ENCODE measurements around the gene ADGRV1. TPM values are rescaled to one million over a fixed set of nuclear protein-coding genes. Genes with fewer than 3 reads are reported as not detected.
"Not testable (repeated sequence)": the region's sequence is repeated elsewhere in the genome, so short reads cannot be mapped to it uniquely, and the experiment has no call there.

The ADGRV1 gene
- total RNA-seq, 5 donors from 2014 or later (not counting 1 experiment from before 2014, with no cell fraction given) = 0.68 to 1.6 (median 1.2) TPM; not detected in 1

- no peaks in the 10 kb centered on the region for H3K36me3 Mint-ChIP-seq
- no peak for ATAC-seq (replicated peaks in 1 of 4)
- H3K4me1 ChIP-seq (ENCODE audit: control insufficient read depth in 1 of 2, extremely low read depth in 1 of 2, insufficient read depth in 2 of 2, low read length in 2 of 2) = no peaks in the 10 kb centered on the region
- H3K27me3 Mint-ChIP-seq = no peaks in the 10 kb centered on the region
- H3K4me1 Mint-ChIP-seq = no peaks in the 10 kb centered on the region
- H3K9me3 Mint-ChIP-seq = no peaks in the 10 kb centered on the region
- no peaks in the 10 kb centered on the region for H3K9me3 ChIP-seq
- ChIA-PET POLR2A (no interaction called here), CTCF (no interaction called here)
- DNase-seq = no peak
- no peaks in the 10 kb centered on the region for H3K27me3 ChIP-seq (replicated peaks in 1 of 2; ENCODE audit: control insufficient read depth in 2 of 2, extremely low read depth in 1 of 2, insufficient read depth in 2 of 2, low read length in 1 of 2)
- no peak overlapping the region for H3K27ac ChIP-seq (ENCODE audit: low read length)
- H3K4me3 Mint-ChIP-seq = no peak overlapping the region
- no peak overlapping the region for H3K4me3 ChIP-seq (ENCODE audit: control insufficient read depth in 1 of 2, extremely low read depth in 1 of 2, low read length in 1 of 2)
- 80% methylated on average over 2 of the region's 8 CpGs for WGBS (ENCODE audit: insufficient coverage)
- H3K36me3 ChIP-seq (ENCODE audit: control insufficient read depth in 2 of 2, extremely low read depth in 1 of 2, insufficient read depth in 1 of 2, low read length in 1 of 2) = no peaks in the 10 kb centered on the region
- H3K27ac Mint-ChIP-seq = no peak overlapping the region
These were observed 126.9 kb downstream of the ADGRV1 start for GRCh38 chr5:90685425-90686022.

- H3K4me1 Mint-ChIP-seq; H3K27me3 Mint-ChIP-seq; DNase-seq; H3K27ac Mint-ChIP-seq; H3K36me3 Mint-ChIP-seq; H3K36me3 ChIP-seq (ENCODE audit: control insufficient read depth in 2 of 2, extremely low read depth in 1 of 2, insufficient read depth in 1 of 2, low read length in 1 of 2); H3K4me3 ChIP-seq (ENCODE audit: control insufficient read depth in 1 of 2, extremely low read depth in 1 of 2, low read length in 1 of 2); H3K4me3 Mint-ChIP-seq; CTCF ChIA-PET; H3K27ac ChIP-seq (ENCODE audit: low read length); H3K9me3 ChIP-seq; POLR2A ChIA-PET; H3K9me3 Mint-ChIP-seq; H3K4me1 ChIP-seq (ENCODE audit: control insufficient read depth in 1 of 2, extremely low read depth in 1 of 2, insufficient read depth in 2 of 2, low read length in 2 of 2); H3K27me3 ChIP-seq (replicated peaks in 1 of 2; ENCODE audit: control insufficient read depth in 2 of 2, extremely low read depth in 1 of 2, insufficient read depth in 2 of 2, low read length in 1 of 2); ATAC-seq (replicated peaks in 1 of 4): not testable (repeated sequence)
- no CpG with 5 or more reads among the region's 2 CpGs for WGBS (ENCODE audit: insufficient coverage)
These were observed 127.8 kb downstream of the ADGRV1 start for GRCh38 chr5:90686363-90686762.

DNA sequence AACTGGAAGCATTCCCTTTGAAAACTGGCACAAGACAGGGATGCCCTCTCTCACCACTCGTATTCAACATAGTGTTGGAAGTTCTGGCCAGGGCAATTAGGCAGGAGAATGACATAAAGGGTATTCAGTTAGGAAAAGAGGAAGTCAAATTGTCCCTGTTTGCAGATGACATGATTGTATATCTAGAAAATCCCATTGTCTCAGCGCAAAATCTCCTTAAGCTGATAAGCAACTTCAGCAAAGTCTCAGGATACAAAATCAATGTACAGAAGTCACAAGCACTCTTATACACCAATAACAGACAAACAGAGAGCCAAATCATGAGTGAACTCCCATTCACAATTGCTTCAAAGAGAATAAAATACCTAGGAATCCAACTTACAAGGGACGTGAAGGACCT, 128.9 kb downstream of the ADGRV1 start:
- H3K27me3 ChIP-seq (replicated peaks in 1 of 2; ENCODE audit: control insufficient read depth in 2 of 2, extremely low read depth in 1 of 2, insufficient read depth in 2 of 2, low read length in 1 of 2); H3K27me3 Mint-ChIP-seq; CTCF ChIA-PET; H3K4me1 Mint-ChIP-seq; DNase-seq; H3K9me3 Mint-ChIP-seq; H3K9me3 ChIP-seq; H3K4me3 Mint-ChIP-seq; H3K36me3 Mint-ChIP-seq; H3K4me1 ChIP-seq (ENCODE audit: control insufficient read depth in 1 of 2, extremely low read depth in 1 of 2, insufficient read depth in 2 of 2, low read length in 2 of 2); H3K27ac Mint-ChIP-seq; H3K4me3 ChIP-seq (ENCODE audit: control insufficient read depth in 1 of 2, extremely low read depth in 1 of 2, low read length in 1 of 2); H3K27ac ChIP-seq (ENCODE audit: low read length); H3K36me3 ChIP-seq (ENCODE audit: control insufficient read depth in 2 of 2, extremely low read depth in 1 of 2, insufficient read depth in 1 of 2, low read length in 1 of 2); POLR2A ChIA-PET; ATAC-seq (replicated peaks in 1 of 4): not testable (repeated sequence)
- no CpG with 5 or more reads among the region's 3 CpGs for WGBS (ENCODE audit: insufficient coverage)

GRCh38 chr5:90689064-90689463, 130.5 kb downstream of the ADGRV1 start:
- Histone ChIP-seq H3K27ac (ENCODE audit: low read length) (no peak overlapping the region), H3K4me1 (ENCODE audit: control insufficient read depth in 1 of 2, extremely low read depth in 1 of 2, insufficient read depth in 2 of 2, low read length in 2 of 2) (no peaks in the 10 kb centered on the region), H3K36me3 (ENCODE audit: control insufficient read depth in 2 of 2, extremely low read depth in 1 of 2, insufficient read depth in 1 of 2, low read length in 1 of 2) (no peaks in the 10 kb centered on the region), H3K4me3 (ENCODE audit: control insufficient read depth in 1 of 2, extremely low read depth in 1 of 2, low read length in 1 of 2) (no peak overlapping the region), H3K9me3 (no peaks in the 10 kb centered on the region), H3K27me3 (replicated peaks in 1 of 2; ENCODE audit: control insufficient read depth in 2 of 2, extremely low read depth in 1 of 2, insufficient read depth in 2 of 2, low read length in 1 of 2) (no peaks in the 10 kb centered on the region)
- no peaks in the 10 kb centered on the region for H3K4me1 Mint-ChIP-seq
- no peaks in the 10 kb centered on the region for H3K9me3 Mint-ChIP-seq
- no peak overlapping the region for H3K27ac Mint-ChIP-seq
- no CpG with 5 or more reads among the region's 2 CpGs for WGBS (ENCODE audit: insufficient coverage)
- ATAC-seq (replicated peaks in 1 of 4) (no peak), DNase-seq (no peak)
- H3K4me3 Mint-ChIP-seq = no peak overlapping the region
- no peaks in the 10 kb centered on the region for H3K27me3 Mint-ChIP-seq
- no peaks in the 10 kb centered on the region for H3K36me3 Mint-ChIP-seq
- POLR2A ChIA-PET = no interaction called here
- CTCF ChIA-PET = no interaction called here

- no peaks in the 10 kb centered on the region for H3K4me1 Mint-ChIP-seq
- no peaks in the 10 kb centered on the region for H3K36me3 ChIP-seq (ENCODE audit: control insufficient read depth in 2 of 2, extremely low read depth in 1 of 2, insufficient read depth in 1 of 2, low read length in 1 of 2)
- H3K27me3 ChIP-seq (replicated peaks in 1 of 2; ENCODE audit: control insufficient read depth in 2 of 2, extremely low read depth in 1 of 2, insufficient read depth in 2 of 2, low read length in 1 of 2) = no peaks in the 10 kb centered on the region
- no peak for ATAC-seq (replicated peaks in 1 of 4)
- H3K9me3 Mint-ChIP-seq = no peaks in the 10 kb centered on the region
- H3K27me3 Mint-ChIP-seq = peaks cover 0 to 4% of the 10 kb centered on the region in 2 donors
- no peaks in the 10 kb centered on the region for H3K4me1 ChIP-seq (ENCODE audit: control insufficient read depth in 1 of 2, extremely low read depth in 1 of 2, insufficient read depth in 2 of 2, low read length in 2 of 2)
- no peak overlapping the region for H3K4me3 ChIP-seq (ENCODE audit: control insufficient read depth in 1 of 2, extremely low read depth in 1 of 2, low read length in 1 of 2)
- DNase-seq = no peak
- H3K4me3 Mint-ChIP-seq = no peak overlapping the region
- ChIA-PET POLR2A (no interaction called here), CTCF (no interaction called here)
- no peaks in the 10 kb centered on the region for H3K9me3 ChIP-seq
- no peak overlapping the region for H3K27ac Mint-ChIP-seq
- no peak overlapping the region for H3K27ac ChIP-seq (ENCODE audit: low read length)
- no peaks in the 10 kb centered on the region for H3K36me3 Mint-ChIP-seq
These were observed 131.7 kb downstream of the ADGRV1 start for GRCh38 chr5:90690307-90690706.

DNA sequence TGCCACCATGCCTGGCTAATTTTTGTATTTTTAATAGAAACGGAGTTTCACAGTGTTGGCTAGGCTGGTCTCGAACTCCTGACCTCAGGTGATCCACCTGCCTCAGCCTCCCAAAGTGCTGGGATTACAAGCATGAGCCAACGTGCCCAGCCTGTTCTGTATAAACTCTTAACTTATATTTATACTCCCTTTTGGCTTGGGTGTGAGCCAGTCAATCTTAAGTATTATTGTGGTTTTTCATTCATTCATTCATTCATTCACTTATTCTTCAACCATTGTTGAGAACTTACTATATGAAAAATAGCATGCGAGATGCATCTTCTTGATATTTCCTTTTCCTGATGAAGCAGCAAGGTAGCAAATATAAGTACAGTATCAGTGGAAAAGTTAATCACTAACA, 132.9 kb downstream of the ADGRV1 start:
- H3K4me3 ChIP-seq (ENCODE audit: control insufficient read depth in 1 of 2, extremely low read depth in 1 of 2, low read length in 1 of 2) = no peak overlapping the region
- H3K4me1 ChIP-seq (ENCODE audit: control insufficient read depth in 1 of 2, extremely low read depth in 1 of 2, insufficient read depth in 2 of 2, low read length in 2 of 2) = no peaks in the 10 kb centered on the region
- ChIA-PET CTCF (no interaction called here), POLR2A (no interaction called here)
- H3K27me3 ChIP-seq (replicated peaks in 1 of 2; ENCODE audit: control insufficient read depth in 2 of 2, extremely low read depth in 1 of 2, insufficient read depth in 2 of 2, low read length in 1 of 2) = no peaks in the 10 kb centered on the region
- no peak for ATAC-seq (replicated peaks in 1 of 4)
- no peaks in the 10 kb centered on the region for H3K9me3 Mint-ChIP-seq
- no peaks in the 10 kb centered on the region for H3K36me3 Mint-ChIP-seq
- peaks cover 0 to 4% of the 10 kb centered on the region in 2 donors for H3K27me3 Mint-ChIP-seq
- H3K4me1 Mint-ChIP-seq = no peaks in the 10 kb centered on the region
- no peaks in the 10 kb centered on the region for H3K9me3 ChIP-seq
- no peaks in the 10 kb centered on the region for H3K36me3 ChIP-seq (ENCODE audit: control insufficient read depth in 2 of 2, extremely low read depth in 1 of 2, insufficient read depth in 1 of 2, low read length in 1 of 2)
- WGBS (ENCODE audit: insufficient coverage) = 67% methylated on average over 1 of the region's 4 CpGs
- DNase-seq = no peak
- no peak overlapping the region for H3K4me3 Mint-ChIP-seq
- no peak overlapping the region for H3K27ac Mint-ChIP-seq
- no peak overlapping the region for H3K27ac ChIP-seq (ENCODE audit: low read length)

DNA sequence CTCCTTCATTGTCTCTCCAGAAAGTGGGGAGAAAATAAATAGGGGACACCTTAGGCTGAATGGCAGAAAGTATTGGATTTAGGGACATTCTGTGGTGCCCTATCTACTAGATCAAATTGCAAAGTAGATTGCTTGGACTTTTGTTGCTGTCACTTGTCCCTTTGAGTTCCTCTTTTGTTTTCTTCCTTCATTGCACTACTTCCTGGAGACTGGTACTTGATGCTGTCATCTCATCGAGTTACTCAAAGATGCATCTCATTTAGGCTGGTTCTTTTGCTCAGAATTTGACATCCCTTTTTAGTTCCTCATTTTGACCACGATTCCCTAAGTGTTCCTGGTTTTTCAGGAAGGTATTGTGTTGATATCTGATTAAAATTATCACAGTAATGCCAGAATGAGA, 137.6 kb downstream of the ADGRV1 start:
- no peak overlapping the region for H3K27ac Mint-ChIP-seq
- no peaks in the 10 kb centered on the region for H3K36me3 Mint-ChIP-seq
- Histone ChIP-seq H3K27ac (ENCODE audit: low read length) (no peak overlapping the region), H3K4me3 (ENCODE audit: control insufficient read depth in 1 of 2, extremely low read depth in 1 of 2, low read length in 1 of 2) (no peak overlapping the region), H3K9me3 (no peaks in the 10 kb centered on the region), H3K36me3 (ENCODE audit: control insufficient read depth in 2 of 2, extremely low read depth in 1 of 2, insufficient read depth in 1 of 2, low read length in 1 of 2) (no peaks in the 10 kb centered on the region), H3K4me1 (ENCODE audit: control insufficient read depth in 1 of 2, extremely low read depth in 1 of 2, insufficient read depth in 2 of 2, low read length in 2 of 2) (no peaks in the 10 kb centered on the region), H3K27me3 (replicated peaks in 1 of 2; ENCODE audit: control insufficient read depth in 2 of 2, extremely low read depth in 1 of 2, insufficient read depth in 2 of 2, low read length in 1 of 2) (no peaks in the 10 kb centered on the region)
- ATAC-seq (replicated peaks in 1 of 4) (no peak), DNase-seq (no peak)
- no CpG with 5 or more reads among the region's 2 CpGs for WGBS (ENCODE audit: insufficient coverage)
- H3K27me3 Mint-ChIP-seq = peaks cover 0 to 4% of the 10 kb centered on the region in 2 donors
- H3K9me3 Mint-ChIP-seq = no peaks in the 10 kb centered on the region
- no peaks in the 10 kb centered on the region for H3K4me1 Mint-ChIP-seq
- no peak overlapping the region for H3K4me3 Mint-ChIP-seq
- CTCF ChIA-PET = no interaction called here
- POLR2A ChIA-PET = no interaction called here
